CMK (cell line): ENCODE data around the gene KDELR3.

ENCODE experiments used
- DNase-seq: peaks from one replicate; pipeline ENCODE4 v3.0.0-alpha.2; 2010; ENCODE audit warnings: low read depth

KDELR3 gene

GRCh38 chr22:38467904-38468442 is at the start of gene KDELR3:
Gene KDELR3 (plus strand): TSS chr22:38468096. CDS start chr22:38468234, 138 bp downstream.
- peak; percentile 30 for DNase-seq

GRCh38 chr22:38418589-38418988 is 49.3 kb upstream of the KDELR3 start:
- DNase-seq, result no peak

- no peak for DNase-seq
These were observed 48.6 kb upstream of the KDELR3 start for GRCh38 chr22:38419121-38419857.

GRCh38 chr22:38419858-38420160 is 48.1 kb upstream of the KDELR3 start:
- DNase-seq, result no peak

- no peak for DNase-seq
These were observed 47.2 kb upstream of the KDELR3 start for GRCh38 chr22:38420734-38421133.

- DNase-seq, result no peak
These were observed 45.0 kb upstream of the KDELR3 start for GRCh38 chr22:38422611-38423511.

- DNase-seq, result no peak
These were observed 44.1 kb upstream of the KDELR3 start for GRCh38 chr22:38423512-38424503.

- no peak for DNase-seq
These were observed 43.3 kb upstream of the KDELR3 start for GRCh38 chr22:38424525-38425080.

GRCh38 chr22:38426628-38427027 is 41.3 kb upstream of the KDELR3 start:
- no peak for DNase-seq

- no peak for DNase-seq
These were observed 40.4 kb upstream of the KDELR3 start for GRCh38 chr22:38427465-38427864.

- DNase-seq, result no peak
These were observed 40.0 kb upstream of the KDELR3 start for GRCh38 chr22:38427940-38428339.

- no peak for DNase-seq
These were observed 39.2 kb upstream of the KDELR3 start for GRCh38 chr22:38428714-38429113.

- DNase-seq, result no peak
These were observed 38.3 kb upstream of the KDELR3 start for GRCh38 chr22:38429499-38430068.

GRCh38 chr22:38431266-38432010 is 36.5 kb upstream of the KDELR3 start:
- DNase-seq, result no peak

- DNase-seq, result no peak
These were observed 35.6 kb upstream of the KDELR3 start for GRCh38 chr22:38432264-38432663.

GRCh38 chr22:38433871-38434270 is 34.0 kb upstream of the KDELR3 start:
- no peak for DNase-seq

- no peak for DNase-seq
These were observed 32.9 kb upstream of the KDELR3 start for GRCh38 chr22:38435010-38435409.

GRCh38 chr22:38435965-38436364 is 31.9 kb upstream of the KDELR3 start:
- no peak for DNase-seq

GRCh38 chr22:38436629-38437395 is 31.1 kb upstream of the KDELR3 start:
- DNase-seq, result no peak

- no peak for DNase-seq
These were observed 30.5 kb upstream of the KDELR3 start for GRCh38 chr22:38437416-38437815.
